Measurements from ENCODE around the gene RUNX1.

Gene RUNX1

DNA sequence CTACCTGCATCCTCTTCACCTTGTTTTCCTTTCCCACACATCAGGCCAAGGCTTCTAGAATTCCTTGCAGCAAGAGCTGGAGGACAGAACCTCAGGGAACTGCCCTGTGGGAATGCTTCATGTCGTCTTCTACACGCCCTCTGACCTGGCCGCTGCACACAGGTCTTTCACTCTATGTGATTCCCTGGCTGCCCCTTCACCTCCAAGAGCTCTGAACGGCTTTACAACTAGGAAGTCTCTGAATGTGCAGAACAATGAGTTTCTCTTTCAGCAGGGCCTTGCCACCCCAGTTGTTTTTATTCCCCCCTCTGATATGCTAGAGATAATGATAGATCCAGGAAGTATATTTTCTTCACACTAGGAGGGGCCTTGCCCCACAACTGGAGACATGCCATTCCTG is 237.7 kb downstream of the RUNX1 start:
- POLR2A ChIA-PET, result interaction anchor here (3.8 kb wide), 1 partner anchor 77 kb away, joined by 12 read pairs; no protein-coding TSS in a partner anchor
- CTCF ChIA-PET, result interaction anchor here (1.0 kb wide), 1 partner anchor 66 kb away, joined by 4 read pairs; no protein-coding TSS in a partner anchor
- DNase-seq (ENCODE audit: extremely low spot score), result no peak
- TF ChIP-seq ARNT (IDR thresholded peaks at IDR 0.05) (no peak), PKNOX1 (IDR thresholded peaks at IDR 0.05) (no peak), ELF4 (IDR thresholded peaks at IDR 0.05) (no peak), HDGF (IDR thresholded peaks at IDR 0.05; ENCODE audit: borderline replicate concordance) (no peak), SUZ12 (IDR thresholded peaks at IDR 0.05) (no peak), BHLHE40 (IDR thresholded peaks at IDR 0.05; ENCODE audit: borderline replicate concordance) (no peak), FOXA1 (IDR thresholded peaks at IDR 0.05) (no peak), FOXM1 (IDR thresholded peaks at IDR 0.05; ENCODE audit: borderline replicate concordance) (no peak), LEF1 (IDR thresholded peaks at IDR 0.05; ENCODE audit: borderline replicate concordance) (no peak), SP1 (IDR thresholded peaks at IDR 0.05) (no peak), ZNF384 (IDR thresholded peaks at IDR 0.05) (no peak), TARDBP (IDR thresholded peaks at IDR 0.05) (no peak), CTBP1 (IDR thresholded peaks at IDR 0.05; ENCODE audit: borderline replicate concordance) (no peak), L3MBTL2 (conservative IDR thresholded peaks at IDR 0.05) (no peak), NFRKB (IDR thresholded peaks at IDR 0.05) (no peak), FOXK2 (IDR thresholded peaks at IDR 0.05) (no peak)

DNA sequence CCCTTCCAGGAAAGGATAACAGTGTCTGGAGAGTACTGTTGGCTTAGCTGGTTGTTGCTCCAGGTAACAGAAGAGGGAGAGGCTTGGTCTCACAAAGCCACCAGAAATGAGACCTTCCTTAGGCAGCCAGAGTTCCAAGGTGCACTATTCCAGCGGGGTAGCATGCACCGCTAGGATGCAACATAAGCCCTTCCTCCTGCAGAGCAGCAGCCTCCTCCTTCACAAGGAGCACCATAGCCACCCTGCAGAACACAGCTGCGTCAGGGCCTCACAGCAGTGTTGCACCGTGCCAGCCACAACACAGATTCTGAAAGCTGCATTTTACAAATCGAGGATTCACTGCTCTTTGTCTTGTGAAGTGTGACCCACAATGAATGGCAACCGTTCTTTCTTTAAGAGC is 238.3 kb downstream of the RUNX1 start:
- ChIA-PET CTCF (interaction anchor here (1.0 kb wide), 1 partner anchor 65 kb away, joined by 4 read pairs; no protein-coding TSS in a partner anchor), POLR2A (interaction anchor here (0.6 to 3.8 kb wide), 2 partner anchors 13 to 78 kb away, joined by 3 to 12 read pairs; no protein-coding TSS in a partner anchor)
- no peak for DNase-seq (ENCODE audit: extremely low spot score)
- TF ChIP-seq SP1 (IDR thresholded peaks at IDR 0.05), result no peak
- TF ChIP-seq SUZ12 (IDR thresholded peaks at IDR 0.05), result no peak
- TF ChIP-seq ARNT (IDR thresholded peaks at IDR 0.05), result no peak
- no peak for TF ChIP-seq FOXK2 (IDR thresholded peaks at IDR 0.05)
- TF ChIP-seq ZNF384 (IDR thresholded peaks at IDR 0.05), result no peak
- TF ChIP-seq BHLHE40 (IDR thresholded peaks at IDR 0.05; ENCODE audit: borderline replicate concordance), result no peak
- no peak for TF ChIP-seq L3MBTL2 (conservative IDR thresholded peaks at IDR 0.05)
- no peak for TF ChIP-seq FOXM1 (IDR thresholded peaks at IDR 0.05; ENCODE audit: borderline replicate concordance)
- TF ChIP-seq PKNOX1 (IDR thresholded peaks at IDR 0.05), result no peak
- TF ChIP-seq ELF4 (IDR thresholded peaks at IDR 0.05), result no peak

DNA sequence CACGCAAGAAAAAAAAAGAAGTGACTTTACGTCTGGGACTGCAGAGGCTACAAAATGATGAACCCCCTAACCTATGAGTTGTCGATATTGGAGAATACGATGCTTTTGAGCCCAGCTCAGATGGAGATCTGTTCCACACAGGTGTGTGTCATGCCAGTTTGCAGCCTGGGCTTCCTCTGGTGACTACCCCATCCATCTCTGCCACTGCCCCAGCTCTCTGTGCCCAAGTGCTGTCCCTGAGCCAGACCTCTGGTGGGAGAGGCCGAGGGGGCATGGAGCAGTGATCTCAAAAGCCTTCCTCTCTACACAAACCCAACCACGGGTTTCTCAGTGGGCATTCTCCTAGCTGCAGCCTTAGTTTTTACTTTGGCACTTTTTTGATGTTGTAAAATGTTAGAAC is 239.3 kb downstream of the RUNX1 start:
- ChIA-PET POLR2A (interaction anchor here (3.8 kb wide), 1 partner anchor 79 kb away, joined by 12 read pairs; no protein-coding TSS in a partner anchor), CTCF (no interaction called here)
- TF ChIP-seq FOXM1 (IDR thresholded peaks at IDR 0.05; ENCODE audit: borderline replicate concordance) (no peak), BHLHE40 (IDR thresholded peaks at IDR 0.05; ENCODE audit: borderline replicate concordance) (no peak), CTBP1 (IDR thresholded peaks at IDR 0.05; ENCODE audit: borderline replicate concordance) (no peak)
- no peak for DNase-seq (ENCODE audit: extremely low spot score)

DNA sequence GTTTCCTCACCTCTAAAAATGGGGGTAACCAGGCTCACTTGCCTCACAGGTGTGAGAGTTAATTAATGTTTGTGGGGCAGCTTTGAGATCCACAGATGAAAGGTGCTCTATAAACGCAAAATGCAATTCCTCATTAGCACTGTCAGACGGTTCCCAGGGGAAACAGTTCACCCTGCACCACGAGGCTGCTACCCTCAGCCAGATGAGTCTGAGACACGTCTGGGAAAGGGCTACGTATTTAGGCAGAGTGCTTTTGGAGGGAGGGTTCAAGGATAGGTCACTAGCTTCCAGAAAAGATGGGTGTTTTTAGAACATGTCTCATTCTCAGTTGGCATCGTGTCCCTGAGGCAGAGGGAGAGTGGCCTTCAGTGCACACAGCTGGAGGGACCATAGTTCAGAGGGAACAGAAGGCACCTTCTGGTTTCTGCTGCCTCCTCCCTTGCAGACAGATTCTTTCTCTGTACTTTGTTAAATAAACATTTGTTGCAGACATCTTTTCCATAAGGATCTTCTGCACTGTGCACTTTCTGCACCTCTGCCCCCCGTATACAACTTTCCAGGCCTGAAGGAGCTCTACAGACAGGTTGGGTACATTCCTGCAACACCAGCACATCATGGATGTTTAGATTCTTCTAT is 240.4 kb downstream of the RUNX1 start:
- CTCF ChIA-PET, result interaction anchor here (0.8 to 0.9 kb wide), 2 partner anchors 52 to 1032 kb away, joined by 3 read pairs; no protein-coding TSS in a partner anchor
- no peak for TF ChIP-seq TARDBP (IDR thresholded peaks at IDR 0.05)
- no peak for TF ChIP-seq FOXM1 (IDR thresholded peaks at IDR 0.05; ENCODE audit: borderline replicate concordance)
- no peak for TF ChIP-seq FOXK2 (IDR thresholded peaks at IDR 0.05)
- POLR2A ChIA-PET, result interaction anchor here (1.0 kb wide), 1 partner anchor 80 kb away, joined by 3 read pairs; no protein-coding TSS in a partner anchor

DNA sequence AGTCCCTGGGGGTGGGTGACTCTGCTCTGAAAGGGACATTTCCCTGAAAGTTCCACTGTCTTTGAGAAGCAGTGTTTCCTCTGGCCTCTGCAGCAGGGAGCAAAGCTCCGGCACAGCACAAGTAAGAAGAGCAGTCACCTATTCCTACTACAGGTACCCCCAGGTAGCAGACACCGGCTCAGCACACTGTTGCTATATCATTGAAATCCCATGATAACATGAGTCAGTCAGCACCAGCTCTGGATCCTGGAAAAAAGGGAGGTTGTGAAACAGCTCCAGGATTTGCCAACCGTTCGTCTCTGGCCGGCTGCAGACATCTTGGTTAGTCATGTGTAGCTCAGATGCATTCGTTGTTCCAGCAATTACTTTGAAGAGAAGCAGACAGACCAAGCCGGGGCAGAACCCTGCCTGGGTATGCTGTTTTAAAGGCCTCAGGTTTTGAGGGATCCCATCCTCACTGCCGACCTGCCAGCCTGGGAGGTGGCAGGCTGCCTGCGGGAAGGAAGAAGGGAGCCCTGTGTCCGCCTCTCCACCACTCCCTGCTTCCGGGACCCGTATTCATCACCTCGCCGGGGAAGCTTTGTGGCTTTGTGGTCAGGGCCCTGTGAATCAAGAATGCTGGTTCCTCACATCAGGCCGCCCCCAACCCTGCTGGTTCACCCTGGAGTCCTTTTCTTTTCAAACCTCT is 241.1 kb downstream of the RUNX1 start:
- CTCF ChIA-PET, result interaction anchor here (0.8 kb wide), 1 partner anchor 1032 kb away, joined by 3 read pairs; no protein-coding TSS in a partner anchor
- POLR2A ChIA-PET, result interaction anchor here (1.0 kb wide), 1 partner anchor 80 kb away, joined by 3 read pairs; no protein-coding TSS in a partner anchor

More for the DNA sequence above, 240.4 kb downstream of the RUNX1 start:
- no peak for DNase-seq (ENCODE audit: extremely low spot score)

More for the DNA sequence above, 241.1 kb downstream of the RUNX1 start:
- no peak for TF ChIP-seq SUZ12 (IDR thresholded peaks at IDR 0.05)
- no peak for TF ChIP-seq HDGF (IDR thresholded peaks at IDR 0.05; ENCODE audit: borderline replicate concordance)
- no peak for TF ChIP-seq ARNT (IDR thresholded peaks at IDR 0.05)
- no peak for TF ChIP-seq FOXM1 (IDR thresholded peaks at IDR 0.05; ENCODE audit: borderline replicate concordance)
- no peak for TF ChIP-seq PKNOX1 (IDR thresholded peaks at IDR 0.05)
- TF ChIP-seq NFRKB (IDR thresholded peaks at IDR 0.05), result no peak
- no peak for TF ChIP-seq ELF4 (IDR thresholded peaks at IDR 0.05)
- no peak for TF ChIP-seq SP1 (IDR thresholded peaks at IDR 0.05)
- no peak for TF ChIP-seq ZNF384 (IDR thresholded peaks at IDR 0.05)
- no peak for TF ChIP-seq TARDBP (IDR thresholded peaks at IDR 0.05)
- no peak for DNase-seq (ENCODE audit: extremely low spot score)

All from HEK293T (cell line).